Subcutaneous abdominal adipose tissue (tissue), 5 donors: ENCODE results near the gene UHRF2.

Experiments used
- H3K27ac ChIP-seq: one replicate; pipeline ENCODE4 v1.7.0; 2013; ENCODE audit warnings: low read depth, mild to moderate bottlenecking, inconsistent platforms, low read length, moderate library complexity
- H3K27me3 ChIP-seq, 5 donors: one replicate each; pipeline ENCODE4 v1.7.0; 2013; ENCODE audit warnings: low read length in 5 of 5, inconsistent platforms in 1 of 5; ENCODE audit not compliant: control insufficient read depth in 5 of 5, insufficient read depth in 4 of 5
- H3K36me3 ChIP-seq, 5 donors: one replicate each; pipeline ENCODE4 v1.7.0; 2013; ENCODE audit warnings: low read length in 5 of 5; ENCODE audit not compliant: control insufficient read depth in 5 of 5, insufficient read depth in 5 of 5
- H3K4me1 ChIP-seq, 5 donors: one replicate each; pipeline ENCODE4 v1.7.0; 2013; ENCODE audit warnings: low read length in 5 of 5, mild to moderate bottlenecking in 3 of 5, moderate library complexity in 1 of 5; ENCODE audit not compliant: control insufficient read depth in 5 of 5, insufficient read depth in 5 of 5
- H3K4me3 ChIP-seq, 5 donors: one replicate each; pipeline ENCODE4 v1.7.0; 2013; ENCODE audit warnings: low read length in 5 of 5, low read depth in 1 of 5
- H3K9ac ChIP-seq, 5 donors: one replicate each; pipeline ENCODE4 v1.7.0; 2013; ENCODE audit warnings: low read length in 5 of 5, mild to moderate bottlenecking in 4 of 5, moderate library complexity in 3 of 5
- H3K9me3 ChIP-seq, 5 donors: one replicate each; pipeline ENCODE4 v1.7.0; 2013; ENCODE audit warnings: low read length in 5 of 5; ENCODE audit not compliant: control insufficient read depth in 5 of 5
- donor health status: healthy.
- donor health status: healthy.
- donor health status: healthy.
- donor health status: healthy.
- donor health status: healthy.

UHRF2 gene

GRCh38 chr9:6426117-6426516 lies 13.1 kb downstream of the UHRF2 start:
- H3K9me3 ChIP-seq = no peaks in the 10 kb centered on the region
- H3K4me1 ChIP-seq = peaks cover 0 to 6% (median 4%) of the 10 kb centered on the region in 5 donors
- no peak overlapping the region for H3K9ac ChIP-seq
- no peak overlapping the region for H3K4me3 ChIP-seq
- no peak overlapping the region for H3K27ac ChIP-seq
- H3K27me3 ChIP-seq = no peaks in the 10 kb centered on the region
- peaks cover 0 to 5% (median 2%) of the 10 kb centered on the region in 5 donors for H3K36me3 ChIP-seq

GRCh38 chr9:6428940-6429889 lies 16.2 kb downstream of the UHRF2 start:
- H3K36me3 ChIP-seq = no peaks in the 10 kb centered on the region
- H3K27ac ChIP-seq = no peak overlapping the region
- H3K4me1 ChIP-seq = peaks cover 0 to 6% (median 4%) of the 10 kb centered on the region in 5 donors
- no peak overlapping the region for H3K4me3 ChIP-seq
- H3K9me3 ChIP-seq = no peaks in the 10 kb centered on the region
- H3K9ac ChIP-seq = no peak overlapping the region
- no peaks in the 10 kb centered on the region for H3K27me3 ChIP-seq

DNA sequence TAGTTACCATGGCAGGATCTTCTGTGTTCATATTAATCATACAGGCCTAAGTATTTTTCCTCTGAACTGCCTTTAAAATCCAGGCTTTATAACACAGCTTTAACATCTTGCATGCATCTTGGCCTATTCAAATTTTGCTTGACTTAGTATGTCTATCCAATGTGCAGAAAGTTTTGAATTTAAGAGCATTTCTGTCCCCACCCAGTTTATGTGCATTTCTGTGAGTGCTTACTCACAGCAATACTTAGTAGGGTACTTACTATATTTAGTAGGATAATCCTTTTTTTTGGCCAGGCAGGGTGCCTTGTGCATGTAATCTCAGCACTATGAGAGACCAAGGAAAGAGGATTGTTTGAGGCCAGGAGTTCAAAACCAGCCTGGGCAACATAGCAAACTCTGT lies 18.0 kb downstream of the UHRF2 start:
- no peak overlapping the region for H3K27ac ChIP-seq
- H3K27me3 ChIP-seq = no peaks in the 10 kb centered on the region
- H3K36me3 ChIP-seq = peaks cover 0 to 3% (median 0%) of the 10 kb centered on the region in 5 donors
- no peak overlapping the region for H3K4me3 ChIP-seq
- H3K9ac ChIP-seq = no peak overlapping the region
- H3K9me3 ChIP-seq = no peaks in the 10 kb centered on the region
- peaks cover 0 to 6% (median 4%) of the 10 kb centered on the region in 5 donors for H3K4me1 ChIP-seq

DNA sequence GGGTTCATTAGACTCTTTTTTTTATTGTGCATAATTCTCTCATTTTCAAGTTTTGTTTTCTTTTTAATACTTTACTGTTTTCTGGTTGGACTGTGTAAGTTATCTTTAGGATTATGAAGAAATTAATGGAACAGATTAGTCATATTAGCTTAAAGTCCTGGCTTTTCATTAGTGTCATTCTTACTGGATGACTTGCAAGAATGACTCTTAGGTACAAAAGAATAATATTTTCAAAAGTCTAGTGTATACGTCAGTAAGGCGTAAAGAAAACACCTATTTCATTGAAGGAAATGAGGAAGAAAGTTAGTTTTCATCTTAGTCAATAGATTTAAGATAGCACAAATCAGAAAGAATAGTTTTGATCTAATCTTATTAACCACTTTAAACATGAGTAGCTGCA lies 20.4 kb downstream of the UHRF2 start:
- H3K36me3 ChIP-seq = peaks cover 0 to 7% (median 3%) of the 10 kb centered on the region in 5 donors
- peaks cover 0 to 6% (median 4%) of the 10 kb centered on the region in 5 donors for H3K4me1 ChIP-seq
- H3K9me3 ChIP-seq = no peaks in the 10 kb centered on the region
- H3K9ac ChIP-seq = no peak overlapping the region
- H3K27me3 ChIP-seq = no peaks in the 10 kb centered on the region
- H3K27ac ChIP-seq = no peak overlapping the region
- no peak overlapping the region for H3K4me3 ChIP-seq

DNA sequence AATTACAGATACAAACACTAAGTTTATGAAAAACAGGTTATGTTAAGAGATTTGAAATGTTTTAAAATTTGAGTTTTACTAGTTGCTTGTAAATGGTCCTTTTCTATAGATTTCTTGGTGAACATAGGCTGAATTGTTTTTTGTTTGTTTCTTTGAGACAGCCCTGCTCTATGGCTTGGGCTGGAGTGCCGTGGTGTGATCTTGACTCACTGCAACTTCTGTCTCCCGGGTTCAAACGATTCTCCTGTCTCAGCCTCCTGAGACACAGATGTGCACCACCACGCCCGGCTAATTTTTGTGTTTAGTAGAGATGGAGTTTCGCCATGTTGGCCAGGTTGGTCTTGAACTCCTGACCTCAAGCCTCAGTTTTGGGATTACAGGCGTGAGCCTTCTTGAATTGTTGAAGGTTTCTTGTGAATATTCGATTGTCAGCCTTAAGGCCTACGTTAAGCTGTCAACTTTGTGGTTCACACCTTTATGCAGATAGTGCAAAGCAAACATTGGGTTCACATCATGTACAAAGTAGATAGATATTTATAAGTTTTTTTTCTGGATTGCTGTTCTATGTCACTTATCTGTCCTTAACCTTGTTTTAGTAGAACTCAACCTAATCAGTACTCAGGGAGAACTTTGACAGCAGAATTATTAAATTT lies 26.2 kb downstream of the UHRF2 start:
- no peak overlapping the region for H3K27ac ChIP-seq
- no peak overlapping the region for H3K9ac ChIP-seq
- peaks cover 0 to 7% (median 3%) of the 10 kb centered on the region in 5 donors for H3K36me3 ChIP-seq
- H3K27me3 ChIP-seq = no peaks in the 10 kb centered on the region
- H3K4me1 ChIP-seq = peaks cover 0 to 10% (median 0%) of the 10 kb centered on the region in 5 donors
- H3K4me3 ChIP-seq = no peak overlapping the region
- no peaks in the 10 kb centered on the region for H3K9me3 ChIP-seq

GRCh38 chr9:6440405-6440804 lies 27.4 kb downstream of the UHRF2 start:
- peaks cover 0 to 7% (median 0%) of the 10 kb centered on the region in 5 donors for H3K36me3 ChIP-seq
- no peak overlapping the region for H3K9ac ChIP-seq
- H3K27me3 ChIP-seq = no peaks in the 10 kb centered on the region
- no peak overlapping the region for H3K27ac ChIP-seq
- H3K4me1 ChIP-seq = peaks cover 0 to 10% (median 0%) of the 10 kb centered on the region in 5 donors
- no peak overlapping the region for H3K4me3 ChIP-seq
- no peaks in the 10 kb centered on the region for H3K9me3 ChIP-seq

- H3K9ac ChIP-seq = no peak overlapping the region
- H3K27me3 ChIP-seq = no peaks in the 10 kb centered on the region
- H3K9me3 ChIP-seq = no peaks in the 10 kb centered on the region
- no peak overlapping the region for H3K4me3 ChIP-seq
- peaks cover 0 to 7% (median 0%) of the 10 kb centered on the region in 5 donors for H3K36me3 ChIP-seq
- H3K4me1 ChIP-seq = peaks cover 0 to 10% (median 0%) of the 10 kb centered on the region in 5 donors
- H3K27ac ChIP-seq = no peak overlapping the region
These were observed 28.3 kb downstream of the UHRF2 start for GRCh38 chr9:6441269-6441668.

GRCh38 chr9:6443661-6444060 lies 30.7 kb downstream of the UHRF2 start:
- Histone ChIP-seq H3K36me3 (peaks cover 0 to under 1% (median 0%) of the 10 kb centered on the region in 5 donors), H3K9me3 (no peaks in the 10 kb centered on the region), H3K4me1 (peaks cover 0 to 10% (median under 1%) of the 10 kb centered on the region in 5 donors), H3K9ac (no peak overlapping the region), H3K27me3 (no peaks in the 10 kb centered on the region), H3K27ac (no peak overlapping the region), H3K4me3 (no peak overlapping the region)

GRCh38 chr9:6444128-6444527 lies 31.1 kb downstream of the UHRF2 start:
- H3K36me3 ChIP-seq = peaks cover 0 to 5% (median 0%) of the 10 kb centered on the region in 5 donors
- H3K4me1 ChIP-seq = peaks cover 0 to 9% (median 3%) of the 10 kb centered on the region in 5 donors
- no peak overlapping the region for H3K27ac ChIP-seq
- no peak overlapping the region for H3K4me3 ChIP-seq
- no peak overlapping the region for H3K9ac ChIP-seq
- no peaks in the 10 kb centered on the region for H3K27me3 ChIP-seq
- H3K9me3 ChIP-seq = no peaks in the 10 kb centered on the region

DNA sequence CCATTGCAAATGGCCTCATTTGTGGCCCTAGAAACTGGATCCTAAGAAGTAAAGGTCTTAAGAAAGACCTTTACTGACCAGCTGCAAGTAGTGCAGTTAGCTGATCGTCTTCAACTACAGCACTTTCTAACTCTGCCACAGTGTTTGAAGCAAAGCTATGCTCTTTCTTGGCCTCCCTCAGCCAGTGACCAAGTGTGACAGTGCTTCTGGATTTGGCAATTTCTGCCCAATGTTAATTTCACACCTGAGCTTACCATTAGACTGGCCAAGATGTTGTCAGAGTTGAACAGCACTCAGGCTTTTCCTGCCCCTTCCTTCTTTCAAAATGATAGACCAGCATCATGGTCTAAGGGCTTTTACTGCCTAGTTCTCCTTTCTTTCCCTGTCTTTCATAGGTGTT lies 36.1 kb downstream of the UHRF2 start:
- Histone ChIP-seq H3K9ac (no peak overlapping the region), H3K9me3 (no peaks in the 10 kb centered on the region), H3K27me3 (no peaks in the 10 kb centered on the region), H3K27ac (no peak overlapping the region), H3K4me1 (peaks cover 0 to 11% (median 4%) of the 10 kb centered on the region in 5 donors), H3K36me3 (peaks cover 0 to 5% (median 0%) of the 10 kb centered on the region in 5 donors), H3K4me3 (no peak overlapping the region)
